HCT116 (cell line): ENCODE results near the gene PPID. TPM values are rescaled to one million over a fixed set of nuclear protein-coding genes. Genes with fewer than 3 reads are reported as not detected.

Experiments
- ATAC-seq: fragments of 200-7000 bp; cut with Tn5 transposase; 2 replicates; pipeline ENCODE4 v1.9.1; 2020; ENCODE audit warnings: mild to moderate bottlenecking, moderate library complexity
- BruUV-seq: library from RNA; stranded (reverse); fragments of 400-500 nt; replicated peaks from 2 replicates; lab custom pipeline; 2021; lab: Mats Ljungman, UMichigan
- CTCF ChIA-PET: fragments of 300-600 bp; sonication (Branson Sonifier 250); formaldehyde crosslinking; loops from one replicate; lab custom pipeline; 2021; ENCODE audit warnings: antibody characterized with exemption; lab: Charles Lee
- POLR2A ChIA-PET: fragments of 300-600, 350-600 bp; sonication (Branson Sonifier 250); formaldehyde crosslinking; loops from one replicate; lab custom pipeline; 2021; ENCODE audit warnings: antibody characterized with exemption; lab: Charles Lee
- RAD21 ChIA-PET, 2 experiments: fragments of 300-600 bp; sonication (Branson Sonifier 250); formaldehyde crosslinking; loops; one replicate each; lab custom pipeline; 2023; ENCODE audit warnings: low total read pairs in 2 of 2; ENCODE audit not compliant: uncharacterized antibody in 2 of 2, unreplicated experiment in 2 of 2, low non-redundant PET in 1 of 2; lab: Charles Lee
- DNase-seq: peaks from one replicate; pipeline ENCODE4 v3.0.0-alpha.2; 2010; ENCODE audit warnings: low read depth, low spot score
- H2AFZ ChIP-seq: fragments of 200-600 bp; shearing (Covaris generic), sonication (generic); 2 replicates; pipeline ENCODE4 v1.6.1; 2017; ENCODE audit warnings: low read depth, mixed run types, mixed read lengths, antibody characterized with exemption, low read length; ENCODE audit not compliant: poor library complexity, severe bottlenecking
- H3K27ac ChIP-seq: 2 replicates; pipeline ENCODE4 v1.5.1; 2012; ENCODE audit warnings: low read depth, low read length
- H3K27me3 ChIP-seq: fragments of 200-600 bp; sonication (generic); 2 replicates; pipeline ENCODE4 v1.6.1; 2016; ENCODE audit warnings: mixed run types, low read length, mixed read lengths; ENCODE audit not compliant: insufficient read depth
- H3K36me3 ChIP-seq, 2 experiments: fragments of 200-500 bp in 1 of 2; fragments of 200-600 bp in 1 of 2; sonication (Bioruptor generic) in 1 of 2; sonication (generic) in 1 of 2; 2 replicates each; pipeline versions ENCODE4 v1.5.1 to v1.6.1; 2014 to 2016; ENCODE audit warnings: low read length in 2 of 2, inconsistent platforms in 1 of 2, mixed read lengths in 1 of 2, mixed run types in 1 of 2; ENCODE audit not compliant: insufficient read depth in 2 of 2, control insufficient read depth in 1 of 2
- H3K4me1 ChIP-seq, 2 experiments: fragments of 200-600 bp in 1 of 2; sonication (generic) in 1 of 2; 2 replicates each; pipeline versions ENCODE4 v1.5.1 to v1.6.1; 2012 to 2017; ENCODE audit warnings: low read length in 2 of 2, inconsistent platforms in 1 of 2, mild to moderate bottlenecking in 1 of 2, mixed read lengths in 1 of 2, mixed run types in 1 of 2, moderate library complexity in 1 of 2; ENCODE audit not compliant: insufficient read depth in 2 of 2, control insufficient read depth in 1 of 2
- H3K4me2 ChIP-seq: fragments of 200-600 bp; sonication (generic); 2 replicates; pipeline ENCODE4 v1.6.1; 2017; ENCODE audit warnings: mixed run types, low read length, mixed read lengths
- H3K4me3 ChIP-seq, 2 experiments: fragments of 200-600 bp in 1 of 2; sonication (generic) in 1 of 2; replicated peaks in 1 of 2; 2 replicates each; pipeline ENCODE4 v1.5.1; 2011 to 2016; ENCODE audit warnings: low read length in 2 of 2, control low read depth in 1 of 2, low read depth in 1 of 2, mild to moderate bottlenecking in 1 of 2, mixed read lengths in 1 of 2, mixed run types in 1 of 2
- H3K79me2 ChIP-seq: fragments of 200-600 bp; sonication (generic); 2 replicates; pipeline ENCODE4 v1.6.1; 2017; ENCODE audit warnings: mild to moderate bottlenecking, mixed run types, low read length, moderate library complexity, mixed read lengths; ENCODE audit not compliant: insufficient read depth
- H3K9ac ChIP-seq: fragments of 200-600 bp; sonication (generic); 2 replicates; pipeline ENCODE4 v1.6.1; 2016; ENCODE audit warnings: low read length, mixed read lengths
- H3K9me2 ChIP-seq: fragments of 200-600 bp; sonication (generic), shearing (Covaris generic); 2 replicates; pipeline ENCODE4 v1.6.1; 2017; ENCODE audit warnings: mixed run types, mild to moderate bottlenecking, moderate library complexity; ENCODE audit not compliant: insufficient read depth
- H3K9me3 ChIP-seq, 2 experiments: fragments of 200-500 bp in 1 of 2; fragments of 200-600 bp in 1 of 2; sonication (Bioruptor generic) in 1 of 2; sonication (generic) in 1 of 2; 2 replicates each; pipeline ENCODE4 v1.6.1; 2014 to 2017; ENCODE audit warnings: low read length in 2 of 2, mixed read lengths in 2 of 2, inconsistent platforms in 1 of 2, low read depth in 1 of 2, mild to moderate bottlenecking in 1 of 2, mixed run types in 1 of 2, moderate library complexity in 1 of 2; ENCODE audit not compliant: control insufficient read depth in 1 of 2, insufficient read depth in 1 of 2
- H4K20me1 ChIP-seq: fragments of 200-600 bp; sonication (generic), shearing (Covaris generic); 2 replicates; pipeline ENCODE4 v1.6.1; 2017; ENCODE audit warnings: mixed run types, mild to moderate bottlenecking, moderate library complexity; ENCODE audit not compliant: insufficient read depth
- CTCF ChIP-seq, 3 experiments: fragments of 200-600 bp in 1 of 3; sonication (generic) in 1 of 3; IDR thresholded peaks in 2 of 3; conservative IDR thresholded peaks in 1 of 3; 2 replicates each; pipeline ENCODE4 v1.5.1; 2012 to 2017; ENCODE audit warnings: low read depth in 2 of 3, low read length in 2 of 3, antibody characterized with exemption in 1 of 3, borderline replicate concordance in 1 of 3, control low read depth in 1 of 3, mild to moderate bottlenecking in 1 of 3, mixed read lengths in 1 of 3, mixed run types in 1 of 3, moderate library complexity in 1 of 3; ENCODE audit not compliant: insufficient read depth in 1 of 3
- EGR1 ChIP-seq: IDR thresholded peaks from 2 replicates; pipeline ENCODE4 v1.6.1; 2012; ENCODE audit warnings: low read depth
- EZH2 ChIP-seq: fragments of 200-600 bp; sonication (generic); IDR thresholded peaks from 2 replicates; pipeline ENCODE4 v1.6.1; 2017; ENCODE audit warnings: antibody characterized with exemption, mixed run types
- EZH2phosphoT487 ChIP-seq: fragments of 200-600 bp; IDR thresholded peaks from 2 replicates; pipeline ENCODE4 v1.6.1; 2018; ENCODE audit warnings: antibody characterized with exemption, borderline replicate concordance
- FOSL1 ChIP-seq: IDR thresholded peaks from 2 replicates; pipeline ENCODE4 v1.6.1; 2012; ENCODE audit warnings: low read depth
- POLR2A ChIP-seq: IDR thresholded peaks from 2 replicates; pipeline ENCODE4 v1.7.0; 2011; ENCODE audit warnings: borderline replicate concordance; ENCODE audit not compliant: insufficient read depth, insufficient read length; ENCODE audit errors: extremely low read depth
- POLR2AphosphoS5 ChIP-seq: IDR thresholded peaks from 2 replicates; pipeline ENCODE4 v1.6.1; 2011; ENCODE audit warnings: mild to moderate bottlenecking, low read depth, low read length, moderate library complexity
- REST ChIP-seq: IDR thresholded peaks from 2 replicates; pipeline ENCODE4 v1.6.1; 2012; ENCODE audit warnings: low read depth
- SIN3A ChIP-seq: IDR thresholded peaks from 2 replicates; pipeline ENCODE4 v1.6.1; 2012; ENCODE audit warnings: low read depth
- SP1 ChIP-seq: IDR thresholded peaks from 2 replicates; pipeline ENCODE4 v1.6.1; 2012; ENCODE audit warnings: low read depth
- SRF ChIP-seq: IDR thresholded peaks from 2 replicates; pipeline ENCODE4 v1.6.1; 2012; ENCODE audit warnings: low read depth
- YY1 ChIP-seq: IDR thresholded peaks from 2 replicates; pipeline ENCODE4 v1.6.1; 2011; ENCODE audit warnings: low read length, low read depth, moderate library complexity, mild to moderate bottlenecking; ENCODE audit not compliant: insufficient replicate concordance; ENCODE audit errors: extremely low read depth
- ZFX ChIP-seq: fragments of 450-650 bp; IDR thresholded peaks from 2 replicates; pipeline ENCODE4 v1.6.1; 2017
- ZNF274 ChIP-seq: fragments of 200-500 bp; sonication (Bioruptor generic); IDR thresholded peaks from 2 replicates; pipeline ENCODE4 v1.6.1; 2014; ENCODE audit warnings: mild to moderate bottlenecking, low read depth, low read length, inconsistent platforms
- intact Hi-C: fragments of 100-400 bp; cut with micrococcal nuclease; formaldehyde crosslinking; loops from 2 replicates; pipeline ENCODE4 v1.10.0; 2022
- total RNA-seq: library from RNA; stranded (reverse); gene quantifications from one replicate; pipeline ENCODE4 v1.2.1, GENCODE V29; 2021; ENCODE audit not compliant: unreplicated experiment
- TF ChIP-seq, protein P1 (sequence below): IDR thresholded peaks from 2 replicates; pipeline ENCODE4 v1.6.1; 2012
- TF ChIP-seq, protein P2 (sequence below): IDR thresholded peaks from 2 replicates; pipeline ENCODE4 v1.6.1; 2011; ENCODE audit warnings: mild to moderate bottlenecking, low read length, moderate library complexity; ENCODE audit not compliant: insufficient replicate concordance; ENCODE audit errors: extremely low read depth

The PPID gene
- total RNA-seq, 1 experiment from 2014 or later: 48.2 TPM

- Histone ChIP-seq H2AFZ (no peak overlapping the region), H3K4me1 (no peaks in the 10 kb centered on the region), H3K4me3 (no peak overlapping the region), H3K79me2 (no peaks in the 10 kb centered on the region), H3K27me3 (no peaks in the 10 kb centered on the region), H3K9me3 (no peaks in the 10 kb centered on the region), H3K9ac (no peak overlapping the region), H3K27ac (no peak overlapping the region), H3K9me2 (no peaks in the 10 kb centered on the region), H3K4me2 (no peak overlapping the region), H3K36me3 (no peaks in the 10 kb centered on the region), H4K20me1 (no peaks in the 10 kb centered on the region)
- no TSS peak for BruUV-seq
- ChIA-PET CTCF (no interaction called here), RAD21 (no interaction called here), POLR2A (no interaction called here)
- TF ChIP-seq POLR2A: no peak
- TF ChIP-seq FOSL1: no peak
- no peak for TF ChIP-seq EZH2phosphoT487
- no peak for TF ChIP-seq EGR1
- TF ChIP-seq, protein P1, sequence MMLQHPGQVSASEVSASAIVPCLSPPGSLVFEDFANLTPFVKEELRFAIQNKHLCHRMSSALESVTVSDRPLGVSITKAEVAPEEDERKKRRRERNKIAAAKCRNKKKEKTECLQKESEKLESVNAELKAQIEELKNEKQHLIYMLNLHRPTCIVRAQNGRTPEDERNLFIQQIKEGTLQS: no peak
- no peak for TF ChIP-seq SRF
- TF ChIP-seq SIN3A: no peak
- no peak for TF ChIP-seq YY1
- no peak for TF ChIP-seq ZFX
- TF ChIP-seq ZNF274: no peak
- no peak for TF ChIP-seq CTCF (IDR thresholded peaks at IDR 0.05 in 2 of 3, conservative IDR thresholded peaks at IDR 0.05 in 1 of 3; ENCODE audit: borderline replicate concordance in 1 of 3, insufficient read depth in 1 of 3, low read depth in 2 of 3, low read length in 2 of 3)
- TF ChIP-seq REST: no peak
- no peak for TF ChIP-seq POLR2AphosphoS5
- TF ChIP-seq, protein P2, sequence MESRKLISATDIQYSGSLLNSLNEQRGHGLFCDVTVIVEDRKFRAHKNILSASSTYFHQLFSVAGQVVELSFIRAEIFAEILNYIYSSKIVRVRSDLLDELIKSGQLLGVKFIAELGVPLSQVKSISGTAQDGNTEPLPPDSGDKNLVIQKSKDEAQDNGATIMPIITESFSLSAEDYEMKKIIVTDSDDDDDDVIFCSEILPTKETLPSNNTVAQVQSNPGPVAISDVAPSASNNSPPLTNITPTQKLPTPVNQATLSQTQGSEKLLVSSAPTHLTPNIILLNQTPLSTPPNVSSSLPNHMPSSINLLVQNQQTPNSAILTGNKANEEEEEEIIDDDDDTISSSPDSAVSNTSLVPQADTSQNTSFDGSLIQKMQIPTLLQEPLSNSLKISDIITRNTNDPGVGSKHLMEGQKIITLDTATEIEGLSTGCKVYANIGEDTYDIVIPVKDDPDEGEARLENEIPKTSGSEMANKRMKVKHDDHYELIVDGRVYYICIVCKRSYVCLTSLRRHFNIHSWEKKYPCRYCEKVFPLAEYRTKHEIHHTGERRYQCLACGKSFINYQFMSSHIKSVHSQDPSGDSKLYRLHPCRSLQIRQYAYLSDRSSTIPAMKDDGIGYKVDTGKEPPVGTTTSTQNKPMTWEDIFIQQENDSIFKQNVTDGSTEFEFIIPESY: no peak
- TF ChIP-seq SP1: no peak
- TF ChIP-seq EZH2: no peak
- DNase-seq (no peak), ATAC-seq (no peak)
- intact Hi-C loops: no loop called here
Measured at GRCh38 chr4:158738866-158739265, 15.7 kb upstream of the PPID start.
